Chondrocyte (in vitro differentiated cells): ENCODE data around the gene CIITA. TPM values are rescaled to one million over a fixed set of nuclear protein-coding genes. Genes with fewer than 3 reads are reported as not detected.
A peak's percentile ranks its signal among the peaks of the same experiment; 100 is the strongest.

Source experiments
- DNase-seq: peaks from one replicate; pipeline ENCODE4 v3.0.0; 2021; ENCODE audit warnings: mixed read lengths, low spot score
- H3K27ac Mint-ChIP-seq: one replicate; pipeline ENCODE4 v1.8.0; 2021; ENCODE audit warnings: mild to moderate bottlenecking, moderate library complexity, mixed read lengths; ENCODE audit not compliant: unreplicated experiment
- H3K27me3 Mint-ChIP-seq: 2 replicates; pipeline ENCODE4 v1.8.0; 2021; ENCODE audit warnings: low read depth, mixed read lengths
- H3K36me3 Mint-ChIP-seq: 2 replicates; pipeline ENCODE4 v1.8.0; 2021; ENCODE audit warnings: low read depth, mixed read lengths
- H3K4me1 Mint-ChIP-seq: 2 replicates; pipeline ENCODE4 v1.8.0; 2021; ENCODE audit warnings: low read depth, mild to moderate bottlenecking, mixed read lengths
- H3K4me3 Mint-ChIP-seq: one replicate; pipeline ENCODE4 v1.8.0; 2021; ENCODE audit warnings: mild to moderate bottlenecking, moderate library complexity, mixed read lengths; ENCODE audit not compliant: unreplicated experiment
- H3K9me3 Mint-ChIP-seq: 2 replicates; pipeline ENCODE4 v1.8.0; 2021; ENCODE audit warnings: low read depth, mixed read lengths
- CTCF ChIP-seq: fragments of 200-600 bp; sonication (generic); IDR thresholded peaks from 2 replicates; pipeline ENCODE4 v1.5.0; 2021; ENCODE audit warnings: antibody characterized with exemption, mild to moderate bottlenecking, moderate library complexity
- total RNA-seq: library from RNA; stranded (reverse); gene quantifications from 3 replicates; pipeline ENCODE4 v1.2.1, GENCODE V29; 2021

The CIITA gene
- total RNA-seq, 1 donor from 2014 or later, result not detected

GRCh38 chr16:10935226-10935915 is 58.4 kb downstream of the CIITA start:
- Mint-ChIP-seq H3K9me3 (no peaks in the 10 kb centered on the region), H3K4me1 (peaks cover 59% of the 10 kb centered on the region), H3K36me3 (peaks cover 5% of the 10 kb centered on the region), H3K27me3 (no peaks in the 10 kb centered on the region), H3K4me3 (no peak overlapping the region), H3K27ac (no peak overlapping the region)
- DNase-seq, result no peak
- no peak for TF ChIP-seq CTCF

- TF ChIP-seq CTCF, result no peak
- Mint-ChIP-seq H3K4me1 (peaks cover 67% of the 10 kb centered on the region), H3K27ac (no peak overlapping the region), H3K36me3 (peaks cover 7% of the 10 kb centered on the region), H3K9me3 (no peaks in the 10 kb centered on the region), H3K27me3 (no peaks in the 10 kb centered on the region), H3K4me3 (no peak overlapping the region)
- DNase-seq, result no peak
Observed at GRCh38 chr16:10936272-10936984, 59.4 kb downstream of the CIITA start.

GRCh38 chr16:10937068-10937859 is 60.3 kb downstream of the CIITA start:
- no peak for TF ChIP-seq CTCF
- H3K4me1 Mint-ChIP-seq, result peaks cover 67% of the 10 kb centered on the region
- H3K27me3 Mint-ChIP-seq, result no peaks in the 10 kb centered on the region
- peaks cover 7% of the 10 kb centered on the region for H3K36me3 Mint-ChIP-seq
- no peak overlapping the region for H3K4me3 Mint-ChIP-seq
- no peak for DNase-seq
- H3K27ac Mint-ChIP-seq, result peak overlapping the region; percentile 12
- no peaks in the 10 kb centered on the region for H3K9me3 Mint-ChIP-seq

GRCh38 chr16:10938321-10938720 is 61.3 kb downstream of the CIITA start:
- H3K27ac Mint-ChIP-seq, result no peak overlapping the region
- DNase-seq, result no peak
- no peak overlapping the region for H3K4me3 Mint-ChIP-seq
- no peak for TF ChIP-seq CTCF
- peaks cover 7% of the 10 kb centered on the region for H3K36me3 Mint-ChIP-seq
- H3K27me3 Mint-ChIP-seq, result no peaks in the 10 kb centered on the region
- no peaks in the 10 kb centered on the region for H3K9me3 Mint-ChIP-seq
- H3K4me1 Mint-ChIP-seq, result peaks cover 68% of the 10 kb centered on the region
